KMS-11 (cell line): ENCODE data around the gene DLG1.

ENCODE experiments used
- H2AFZ ChIP-seq: fragments of 200-600 bp; sonication (generic); 2 replicates; pipeline ENCODE4 v1.6.1; 2016; ENCODE audit warnings: antibody characterized with exemption, mixed run types, low read depth
- H3K27ac ChIP-seq: fragments of 200-600 bp; sonication (generic); 2 replicates; pipeline ENCODE4 v1.6.1; 2016; ENCODE audit warnings: mild to moderate bottlenecking, mixed run types
- H3K27me3 ChIP-seq: fragments of 200-600 bp; sonication (generic); 2 replicates; pipeline ENCODE4 v1.6.1; 2017; ENCODE audit warnings: mild to moderate bottlenecking, low read depth, mixed run types, moderate library complexity; ENCODE audit not compliant: insufficient read depth
- H3K36me3 ChIP-seq: fragments of 200-600 bp; sonication (generic); 2 replicates; pipeline ENCODE4 v1.6.1; 2017; ENCODE audit warnings: mild to moderate bottlenecking, mixed run types; ENCODE audit not compliant: insufficient read depth
- H3K4me1 ChIP-seq: fragments of 200-600 bp; sonication (generic); 2 replicates; pipeline ENCODE4 v1.6.1; 2016; ENCODE audit warnings: mild to moderate bottlenecking, low read depth, mixed run types; ENCODE audit not compliant: poor library complexity, severe bottlenecking
- H3K4me2 ChIP-seq: fragments of 200-600 bp; sonication (generic); 2 replicates; pipeline ENCODE4 v1.7.0; 2016; ENCODE audit warnings: mild to moderate bottlenecking, mixed run types
- H3K4me3 ChIP-seq: fragments of 200-600 bp; sonication (generic); IDR thresholded peaks from 2 replicates; pipeline ENCODE4 v1.6.1; 2017; ENCODE audit warnings: low read depth, low read length, mixed read lengths; ENCODE audit not compliant: insufficient read depth
- H3K79me2 ChIP-seq: fragments of 200-600 bp; sonication (generic); 2 replicates; pipeline ENCODE4 v1.6.1; 2016; ENCODE audit warnings: low read depth, mixed run types; ENCODE audit not compliant: insufficient read depth
- H3K9ac ChIP-seq: fragments of 200-600 bp; sonication (generic); 2 replicates; pipeline ENCODE4 v1.6.1; 2016; ENCODE audit warnings: mild to moderate bottlenecking, mixed run types
- H4K20me1 ChIP-seq: fragments of 200-600 bp; sonication (generic); 2 replicates; pipeline ENCODE4 v1.6.1; 2016; ENCODE audit warnings: mild to moderate bottlenecking, mixed run types; ENCODE audit not compliant: insufficient read depth
- CTCF ChIP-seq: fragments of 200-600 bp; sonication (generic); conservative IDR thresholded peaks from 2 replicates; pipeline ENCODE4 v1.6.1; 2017; ENCODE audit warnings: low read depth, mild to moderate bottlenecking, antibody characterized with exemption, low read length, moderate library complexity, mixed read lengths

The DLG1 gene

GRCh38 chr3:197298945-197299854 lies 788 bp upstream of the DLG1 start:
- H3K9ac ChIP-seq: peak overlapping the region; percentile 69; the same call in 1 of the 2 replicates
- H3K79me2 ChIP-seq: peaks cover 8% of the 10 kb centered on the region; the same call in 1 of the 2 replicates
- H3K27ac ChIP-seq: no peak overlapping the region
- H2AFZ ChIP-seq: peak overlapping the region; percentile 95
- no peaks in the 10 kb centered on the region; the same call in 1 of the 2 replicates for H3K36me3 ChIP-seq
- peak overlapping the region; percentile 73 for H3K4me2 ChIP-seq
- H3K27me3 ChIP-seq: no peaks in the 10 kb centered on the region
- H3K4me3 ChIP-seq: no peak overlapping the region
- no peaks in the 10 kb centered on the region for H4K20me1 ChIP-seq
- H3K4me1 ChIP-seq: peaks cover 24% of the 10 kb centered on the region
- no peak for TF ChIP-seq CTCF

GRCh38 chr3:197297476-197298340 lies 704 bp downstream of the DLG1 start:
- no peak for TF ChIP-seq CTCF
- peaks cover 2% of the 10 kb centered on the region; the same call in 1 of the 2 replicates for H4K20me1 ChIP-seq
- H2AFZ ChIP-seq: peak overlapping the region; percentile 95
- H3K4me2 ChIP-seq: peak overlapping the region; percentile 86; the same call in 1 of the 2 replicates
- H3K4me1 ChIP-seq: peaks cover 36% of the 10 kb centered on the region
- peaks cover 12% of the 10 kb centered on the region; the same call in 1 of the 2 replicates for H3K79me2 ChIP-seq
- no peaks in the 10 kb centered on the region; the same call in 1 of the 2 replicates for H3K36me3 ChIP-seq
- H3K4me3 ChIP-seq: peak overlapping the region; percentile 67
- peak overlapping the region; percentile 69 for H3K9ac ChIP-seq
- H3K27ac ChIP-seq: peak overlapping the region; percentile 66
- no peaks in the 10 kb centered on the region for H3K27me3 ChIP-seq

- H3K4me2 ChIP-seq: peak overlapping the region; percentile 86
- no peaks in the 10 kb centered on the region for H3K27me3 ChIP-seq
- H3K4me3 ChIP-seq: peak overlapping the region; percentile 67
- no peaks in the 10 kb centered on the region; the same call in 1 of the 2 replicates for H3K36me3 ChIP-seq
- H4K20me1 ChIP-seq: peaks cover 4% of the 10 kb centered on the region; the same call in 1 of the 2 replicates
- H3K27ac ChIP-seq: peak overlapping the region; percentile 66
- peaks cover 43% of the 10 kb centered on the region for H3K4me1 ChIP-seq
- H3K9ac ChIP-seq: peak overlapping the region; percentile 69; the same call in 1 of the 2 replicates
- no peak for TF ChIP-seq CTCF
- H3K79me2 ChIP-seq: peaks cover 16% of the 10 kb centered on the region; the same call in 1 of the 2 replicates
- H2AFZ ChIP-seq: peak overlapping the region; percentile 95
Observed at GRCh38 chr3:197297002-197297401, 1.4 kb downstream of the DLG1 start.

- peak overlapping the region; percentile 86 for H3K4me2 ChIP-seq
- peaks cover 4% of the 10 kb centered on the region; the same call in 1 of the 2 replicates for H4K20me1 ChIP-seq
- peak overlapping the region; percentile 66; the same call in 1 of the 2 replicates for H3K27ac ChIP-seq
- H3K4me3 ChIP-seq: peak overlapping the region; percentile 67
- H3K4me1 ChIP-seq: peaks cover 43% of the 10 kb centered on the region
- no peaks in the 10 kb centered on the region; the same call in 1 of the 2 replicates for H3K36me3 ChIP-seq
- H3K9ac ChIP-seq: no peak overlapping the region; the same call in 1 of the 2 replicates
- H2AFZ ChIP-seq: no peak overlapping the region
- H3K79me2 ChIP-seq: peaks cover 16% of the 10 kb centered on the region; the same call in 1 of the 2 replicates
- H3K27me3 ChIP-seq: no peaks in the 10 kb centered on the region
- TF ChIP-seq CTCF: no peak
Observed at GRCh38 chr3:197296545-197296944, 1.9 kb downstream of the DLG1 start.
